Dermis microvascular lymphatic vessel endothelial cell (primary cell): ENCODE results near the gene ARID3A. TPM values are rescaled to one million over a fixed set of nuclear protein-coding genes. Genes with fewer than 3 reads are reported as not detected.
"Not testable (repeated sequence)": the region's sequence is repeated elsewhere in the genome, so short reads cannot be mapped to it uniquely, and the experiment has no call there.

Source experiments
- DNase-seq, 2 donors: peaks; one replicate each; pipeline versions ENCODE4 v3.0.0 to v3.0.0-alpha.2; 2010; ENCODE audit warnings: low read depth in 2 of 2
- total RNA-seq: library from RNA; depleted of rRNA; stranded (reverse); fragments of >200 nt; gene quantifications from 2 replicates; pipeline ENCODE4 v1.2.1, GENCODE V29; 2014

Gene ARID3A
- total RNA-seq, 1 donor from 2014 or later: 4.2 TPM

- not testable (repeated sequence) for DNase-seq
These were observed 34.2 kb upstream of the ARID3A start for GRCh38 chr19:891421-892200.

- no peak for DNase-seq
These were observed 33.5 kb upstream of the ARID3A start for GRCh38 chr19:892243-892893.

DNA sequence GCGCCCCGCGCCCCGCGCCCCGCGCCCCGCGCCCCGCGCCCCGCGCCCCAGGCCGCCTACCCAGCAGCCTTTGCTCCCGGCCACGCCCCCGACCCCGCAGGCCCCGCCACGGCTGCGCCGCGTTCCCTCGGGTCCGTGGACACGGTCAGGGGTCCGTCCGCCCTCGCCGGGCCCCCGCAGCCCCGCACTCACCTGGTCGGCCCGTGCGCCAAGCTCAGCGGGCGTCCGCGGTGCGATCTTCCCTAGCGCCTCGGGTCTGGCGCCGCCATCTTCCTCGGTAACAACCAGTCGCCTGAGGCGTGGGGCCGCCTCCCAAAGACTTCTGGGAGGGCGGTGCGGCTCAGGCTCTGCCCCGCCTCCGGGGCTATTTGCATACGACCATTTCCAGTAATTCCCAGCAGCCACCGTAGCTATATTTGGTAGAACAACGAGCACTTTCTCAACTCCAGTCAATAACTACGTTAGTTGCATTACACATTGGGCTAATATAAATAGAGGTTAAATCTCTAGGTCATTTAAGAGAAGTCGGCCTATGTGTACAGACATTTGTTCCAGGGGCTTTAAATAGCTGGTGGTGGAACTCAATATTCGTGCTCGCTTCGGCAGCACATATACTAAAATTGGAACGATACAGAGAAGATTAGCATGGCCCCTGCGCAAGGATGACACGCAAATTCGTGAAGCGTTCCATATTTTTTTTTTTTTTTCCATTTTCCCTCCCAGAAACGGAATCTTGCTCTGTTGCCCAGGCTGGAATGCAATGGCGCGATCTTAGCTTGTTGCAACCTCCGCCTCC is 32.7 kb upstream of the ARID3A start, which contains the start of the genes MED16 and RNU6-9:
TSS of gene MED16 (minus strand) at position 294 of the 796 bp plus-strand sequence. CDS start 2,056 bp downstream, outside the sequence.
TSS of gene RNU6-9 (plus strand) at position 591 of the 796 bp plus-strand sequence.
- peak; percentile 86 to 94 for DNase-seq

DNA sequence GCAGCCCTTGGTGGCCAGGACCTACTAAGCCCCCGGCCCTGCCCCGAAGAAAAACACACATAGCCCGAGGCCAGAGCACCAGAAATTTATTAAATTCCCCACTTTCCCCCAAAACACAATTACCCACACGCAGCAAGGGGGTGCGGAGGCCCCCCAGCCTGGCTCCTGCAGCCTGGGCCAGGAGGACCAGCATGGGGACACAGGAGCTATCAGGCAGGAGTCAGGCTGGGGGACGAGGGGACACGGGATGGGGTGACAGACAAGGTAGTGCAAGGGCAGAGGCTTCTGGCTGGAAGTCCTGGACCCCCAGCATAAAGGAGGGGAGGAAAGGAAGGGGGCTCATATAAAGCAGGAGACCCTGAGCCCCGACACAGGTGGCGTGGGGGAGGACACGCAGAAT is 29.4 kb upstream of the ARID3A start:
- no peak for DNase-seq

GRCh38 chr19:896999-897398 is 28.8 kb upstream of the ARID3A start:
- no peak for DNase-seq

GRCh38 chr19:897442-898039 is 28.3 kb upstream of the ARID3A start:
- no peak for DNase-seq

DNA sequence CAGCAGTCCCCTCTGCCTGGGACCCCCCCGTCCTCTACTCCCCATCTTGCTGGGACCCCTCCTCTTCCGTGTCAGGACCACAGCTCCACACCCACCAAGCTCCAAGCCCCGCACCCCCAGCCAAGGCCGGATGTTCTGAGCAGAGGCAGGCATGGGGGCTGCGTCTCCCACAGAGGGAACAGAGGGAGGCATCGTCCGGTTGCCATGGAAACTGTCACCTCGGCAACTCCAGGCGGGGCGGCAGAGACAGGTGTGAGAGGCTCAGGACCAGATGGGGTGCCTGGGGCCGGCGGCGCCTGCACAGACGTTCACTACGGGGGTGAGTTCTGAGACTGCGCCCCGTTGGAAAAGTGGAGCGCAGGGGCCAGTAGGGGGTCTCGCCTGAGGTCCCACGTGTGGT is 27.2 kb upstream of the ARID3A start:
- DNase-seq: no peak

GRCh38 chr19:899336-900042 is 26.3 kb upstream of the ARID3A start:
- no peak for DNase-seq

DNA sequence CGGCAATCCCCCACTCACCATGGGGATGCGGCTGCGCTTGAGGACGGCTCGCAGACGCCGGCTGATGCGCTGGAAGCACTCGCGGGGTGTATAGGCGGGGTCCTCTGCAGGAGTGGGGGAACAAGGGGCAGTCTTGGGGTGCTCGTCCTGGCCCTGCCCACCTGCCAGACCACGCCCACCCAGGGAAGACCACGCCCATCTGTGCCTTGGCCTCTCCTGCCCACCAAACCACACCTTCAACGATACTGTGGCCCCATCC is 25.9 kb upstream of the ARID3A start:
- no peak for DNase-seq

DNA sequence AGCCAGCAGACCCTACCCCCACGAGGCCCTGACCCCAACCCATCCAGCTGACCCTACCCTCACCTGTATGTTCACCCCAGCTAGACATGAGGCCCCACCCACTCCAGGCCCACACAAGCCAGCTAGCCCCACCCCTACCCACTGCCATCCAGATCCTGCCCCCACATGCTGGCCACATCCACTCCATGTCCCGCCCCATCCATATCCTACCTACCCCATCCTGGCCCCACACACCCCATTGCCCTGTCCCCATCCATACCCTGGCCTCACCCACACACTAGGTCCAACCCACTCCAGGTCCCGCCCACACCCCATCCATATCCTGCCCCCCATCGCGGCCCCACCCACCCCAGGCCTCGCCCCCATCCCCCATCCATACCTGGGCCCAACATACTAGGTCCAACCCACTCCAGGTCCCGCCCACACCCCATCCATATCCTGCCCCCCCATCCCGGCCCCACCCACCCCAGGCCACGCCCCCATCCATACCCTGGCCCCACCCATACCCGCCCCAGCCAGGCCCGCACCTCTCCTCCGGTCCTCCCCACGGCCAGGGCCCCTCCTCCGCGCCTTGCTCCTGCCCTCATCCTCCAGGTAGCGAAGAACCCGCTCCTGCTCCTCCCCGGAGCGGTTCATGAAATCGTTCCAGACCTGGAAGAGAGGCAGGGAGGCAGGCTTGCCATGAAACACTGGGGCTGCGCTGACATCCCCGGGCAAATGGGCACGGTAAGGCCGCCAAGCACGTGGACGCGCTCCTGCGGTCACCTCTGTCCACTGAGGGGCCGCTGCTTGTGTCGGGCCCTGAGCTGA is 25.3 kb upstream of the ARID3A start:
- DNase-seq: no peak

DNA sequence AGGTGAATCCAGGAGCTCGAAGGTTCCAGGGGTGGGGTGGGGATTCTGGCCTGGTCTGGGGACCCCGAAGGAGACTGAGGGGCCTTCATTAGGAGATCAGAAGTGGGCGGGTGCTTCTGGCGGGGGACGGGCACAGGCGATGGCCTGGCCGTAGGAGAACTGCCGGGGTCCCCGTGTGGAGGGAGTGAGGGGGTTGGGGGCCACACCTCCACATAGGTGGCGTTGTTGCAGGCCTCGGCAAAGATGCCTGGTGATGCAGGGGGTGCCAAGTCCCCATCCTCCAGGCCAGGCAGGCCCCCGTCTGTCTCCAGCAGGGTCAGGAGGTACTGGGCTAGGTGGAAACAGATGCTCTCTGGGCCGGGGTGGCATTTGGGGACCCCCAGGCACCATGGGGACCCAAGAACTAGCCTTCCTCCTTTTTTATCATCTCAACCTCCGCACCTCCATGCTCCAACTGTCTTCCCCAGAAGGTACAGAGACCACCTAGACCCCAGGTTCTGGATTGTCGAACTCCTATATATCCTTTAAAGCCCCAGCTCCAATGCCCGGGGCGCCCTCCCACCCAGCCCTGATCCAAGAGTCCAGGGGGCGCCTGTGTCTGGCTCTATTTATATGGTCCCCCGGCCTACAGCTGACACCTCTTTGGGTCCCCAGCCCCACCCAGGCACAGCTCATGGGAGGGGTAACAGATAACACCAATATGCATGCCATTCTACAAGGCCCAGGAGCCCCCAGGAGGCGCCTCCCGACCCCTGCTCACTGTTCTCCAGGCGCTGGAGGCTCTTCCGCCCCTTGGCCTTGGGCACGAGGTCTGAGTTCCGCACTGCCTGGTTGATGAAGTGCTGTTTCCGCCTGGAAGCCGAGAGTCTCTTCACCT is 24.4 kb upstream of the ARID3A start:
- DNase-seq: no peak

DNA sequence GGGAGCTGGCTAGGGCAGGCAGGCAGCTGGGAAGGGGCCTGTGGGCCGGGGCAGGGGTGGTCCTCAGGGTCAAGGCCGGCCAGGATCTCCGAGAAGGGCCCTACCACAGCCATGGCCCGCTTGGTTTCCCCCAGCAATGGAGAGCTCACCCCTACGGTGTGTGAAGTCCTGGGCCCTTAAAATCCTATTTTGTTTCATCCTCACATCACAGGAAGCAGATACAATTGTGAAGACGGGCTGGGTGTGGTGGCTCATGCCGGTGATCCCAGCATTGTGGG is 23.8 kb upstream of the ARID3A start:
- no peak for DNase-seq

GRCh38 chr19:902446-903226 is 23.2 kb upstream of the ARID3A start:
- DNase-seq: no peak

DNA sequence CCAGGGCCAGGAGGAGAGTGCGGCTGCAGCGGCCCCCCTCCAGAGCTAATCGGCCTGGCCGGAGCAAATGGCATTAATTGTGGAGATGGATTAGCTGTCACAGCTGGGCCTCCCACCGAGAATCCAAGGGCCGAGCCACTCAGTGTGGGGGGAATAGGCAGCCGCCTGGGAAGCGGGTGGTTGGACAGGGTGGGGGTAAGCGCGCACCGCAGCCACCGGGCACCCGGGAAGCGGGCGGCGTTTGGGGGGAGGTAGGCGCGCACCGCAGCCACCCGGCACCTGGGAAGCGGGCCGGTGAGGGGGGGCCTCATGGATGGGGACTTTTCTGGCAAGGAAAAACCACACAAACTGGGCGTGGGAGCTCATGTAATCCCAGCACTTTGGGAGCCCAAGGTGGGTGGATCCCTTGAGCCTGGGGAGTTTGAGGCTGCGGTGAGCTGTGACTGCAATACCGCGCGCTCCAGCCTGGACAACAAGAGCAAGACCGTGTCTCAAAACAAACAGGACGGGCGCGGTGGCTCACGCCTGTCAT is 22.5 kb upstream of the ARID3A start:
- DNase-seq: no peak

GRCh38 chr19:904545-904944 is 21.3 kb upstream of the ARID3A start:
- DNase-seq: no peak

DNA sequence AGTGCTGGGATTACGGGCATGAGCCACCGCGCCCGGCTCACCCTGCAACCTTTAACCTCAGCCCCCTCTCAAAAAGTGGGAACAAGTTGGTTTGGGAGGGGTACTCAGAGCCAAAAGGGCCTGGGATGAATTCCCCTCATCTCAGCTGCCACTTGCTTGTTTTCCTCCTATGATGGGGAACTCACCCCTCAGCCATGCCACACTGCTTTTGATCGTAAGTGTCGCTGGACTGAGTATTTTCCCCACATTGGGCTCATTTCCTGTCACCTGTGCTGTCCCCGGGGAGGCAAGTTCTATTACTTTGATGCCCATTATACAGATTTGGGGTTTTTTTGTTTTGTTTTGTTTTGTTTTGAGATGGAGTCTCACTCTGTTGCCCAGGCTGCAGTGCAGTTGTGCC is 19.4 kb upstream of the ARID3A start:
- DNase-seq: no peak

DNA sequence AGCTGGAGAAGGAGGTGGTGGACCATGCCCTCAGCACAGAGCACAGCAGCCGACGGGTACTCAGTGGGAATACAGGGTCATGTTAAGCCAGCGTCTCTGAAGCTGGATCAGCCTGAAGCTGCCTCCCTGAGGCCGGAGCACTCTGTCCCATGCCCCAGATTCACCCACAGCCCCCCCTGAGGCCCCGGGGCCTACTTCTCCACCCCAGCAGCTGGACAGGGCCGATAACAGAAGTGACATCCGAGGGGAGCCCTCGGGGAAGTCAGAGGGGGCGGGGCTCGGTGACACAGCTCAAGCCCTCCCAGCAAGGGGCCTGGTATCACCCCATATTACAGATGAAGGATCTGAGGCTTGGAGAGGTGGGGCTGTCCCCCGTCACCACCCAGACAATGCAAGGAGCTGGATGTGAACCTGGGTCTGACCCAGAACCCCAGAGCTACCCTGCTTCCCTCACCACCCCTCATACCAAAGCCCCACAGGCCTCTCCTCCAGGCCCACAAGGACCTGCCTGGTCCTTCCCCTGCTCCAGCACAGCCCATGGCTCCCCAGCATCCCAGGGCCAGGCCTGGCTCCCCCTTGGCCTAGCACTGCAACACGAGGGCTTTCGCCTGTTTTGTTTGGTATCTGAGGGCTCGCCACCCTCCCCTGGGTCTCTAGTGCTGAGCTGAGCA is 18.5 kb upstream of the ARID3A start:
- no peak for DNase-seq
